H4 (cell line): Measurements from ENCODE around the gene SNAP47. TPM values are rescaled to one million over a fixed set of nuclear protein-coding genes. Genes with fewer than 3 reads are reported as not detected.
A peak's percentile ranks its signal among the peaks of the same experiment; 100 is the strongest.

ENCODE experiments used
- DNase-seq: peaks from one replicate; pipeline ENCODE4 v3.0.0-alpha.2; 2015; ENCODE audit warnings: low spot score
- total RNA-seq: library from RNA; depleted of rRNA; stranded (reverse); fragments of >200 nt; shearing (Covaris generic); gene quantifications from 2 replicates; pipeline ENCODE4 v1.2.3, GENCODE V29; 2014; rRNA removed

SNAP47 gene
- total RNA-seq, 1 experiment from 2014 or later = 61.6 TPM

GRCh38 chr1:227795732-227796131 is 60.5 kb downstream of the SNAP47 start:
- DNase-seq = no peak

- DNase-seq = no peak
Observed at GRCh38 chr1:227796359-227796915, 61.2 kb downstream of the SNAP47 start.

- no peak for DNase-seq
Observed at GRCh38 chr1:227797144-227797543, 61.9 kb downstream of the SNAP47 start.

GRCh38 chr1:227797625-227798024 is 62.4 kb downstream of the SNAP47 start:
- no peak for DNase-seq

GRCh38 chr1:227798078-227798802 is 63.0 kb downstream of the SNAP47 start:
- no peak for DNase-seq

- DNase-seq = no peak
Observed at GRCh38 chr1:227799756-227800155, 64.5 kb downstream of the SNAP47 start.

GRCh38 chr1:227803933-227804332 is 68.7 kb downstream of the SNAP47 start:
- DNase-seq = no peak

- DNase-seq = peak; percentile 89
Observed at GRCh38 chr1:227805606-227806197, 70.5 kb downstream of the SNAP47 start.

GRCh38 chr1:227808566-227808965 is 73.3 kb downstream of the SNAP47 start:
- peak; percentile 83 for DNase-seq

- DNase-seq = no peak
Observed at GRCh38 chr1:227809026-227809425, 73.8 kb downstream of the SNAP47 start.

- DNase-seq = no peak
Observed at GRCh38 chr1:227813962-227814361, 78.7 kb downstream of the SNAP47 start.

- DNase-seq = no peak
Observed at GRCh38 chr1:227815468-227816409, 80.5 kb downstream of the SNAP47 start, which contains the start of gene PRSS38. PRSS38 (plus strand) TSS chr1:227815675; CDS start chr1:227815717, 42 bp downstream.

- DNase-seq = no peak
Observed at GRCh38 chr1:227816750-227817446, 81.7 kb downstream of the SNAP47 start.

GRCh38 chr1:227823537-227823936 is 88.3 kb downstream of the SNAP47 start:
- no peak for DNase-seq

GRCh38 chr1:227824204-227824603 is 89.0 kb downstream of the SNAP47 start:
- DNase-seq = no peak

- DNase-seq = no peak
Observed at GRCh38 chr1:227828786-227829185, 93.6 kb downstream of the SNAP47 start.

Other genes starting within 250 kb of the SNAP47 start
- 6.0 and 6.3 TPM in 2 replicates for gene ZNF678, start 171.9 kb upstream of the SNAP47 start, total RNA-seq
- 15.1 and 19.7 TPM in 2 replicates for gene JMJD4, start 133 bp upstream of the SNAP47 start, total RNA-seq
- not detected in 2 replicates for gene PRSS38, start 80.2 kb downstream of the SNAP47 start, total RNA-seq
- gene WNT9A, start 212.5 kb downstream of the SNAP47 start, total RNA-seq = 0.37 and 0.47 TPM in 2 replicates